ENCODE data around the gene KCNAB3.

Gene KCNAB3

DNA sequence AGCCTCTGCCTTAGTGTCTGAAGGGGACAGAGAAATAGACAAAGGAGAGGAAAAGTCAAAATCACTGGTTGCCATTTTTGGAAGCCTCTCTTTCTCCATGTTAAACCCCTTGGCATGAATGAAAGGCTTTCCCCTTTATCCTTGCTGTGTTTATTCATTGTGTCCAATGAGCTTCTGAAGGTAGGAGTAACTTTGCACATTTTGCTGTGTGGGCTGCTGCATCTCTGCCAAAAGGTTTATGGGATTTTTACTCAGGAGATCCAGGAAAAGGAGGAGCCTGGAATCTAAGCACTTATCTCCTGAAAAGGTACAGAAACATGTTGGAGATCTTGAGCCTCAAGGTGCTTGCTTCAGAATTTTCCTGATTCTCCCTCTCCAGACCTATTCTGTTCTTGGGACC lies 6.2 kb upstream of the KCNAB3 start:
- DNase-seq (ENCODE audit: insufficient read length): no peak
- no peak for TF ChIP-seq TAF1 (IDR thresholded peaks at IDR 0.05; ENCODE audit: borderline replicate concordance, low read depth, low read length)
- no peak for TF ChIP-seq POLR2A (IDR thresholded peaks at IDR 0.05; ENCODE audit: low read depth, low read length)
- no peak for TF ChIP-seq POLR2AphosphoS5 (IDR thresholded peaks at IDR 0.05; ENCODE audit: low read depth, low read length)
- FAIRE-seq: no peak

DNA sequence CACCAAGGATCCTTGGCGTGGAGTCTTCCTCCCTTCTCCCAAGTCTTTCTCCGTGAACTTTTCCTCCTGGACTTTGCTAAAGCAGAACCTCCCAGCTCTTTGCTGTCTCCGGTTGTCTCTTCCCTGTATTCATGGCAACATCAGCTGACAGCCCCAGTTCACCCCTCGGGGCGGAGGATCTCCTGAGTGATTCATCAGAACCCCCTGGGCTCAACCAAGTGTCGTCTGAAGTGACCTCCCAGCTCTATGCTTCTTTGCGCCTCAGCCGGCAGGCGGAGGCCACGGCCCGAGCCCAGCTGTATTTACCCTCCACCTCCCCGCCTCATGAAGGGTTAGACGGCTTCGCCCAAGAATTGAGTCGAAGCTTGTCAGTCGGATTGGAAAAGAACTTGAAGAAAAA lies 3.3 kb upstream of the KCNAB3 start:
- FAIRE-seq (peak; percentile 71), DNase-seq (ENCODE audit: insufficient read length) (peak; percentile 52)
- TF ChIP-seq POLR2AphosphoS5 (IDR thresholded peaks at IDR 0.05; ENCODE audit: low read depth, low read length) (no peak), POLR2A (IDR thresholded peaks at IDR 0.05; ENCODE audit: low read depth, low read length) (no peak), TAF1 (IDR thresholded peaks at IDR 0.05; ENCODE audit: borderline replicate concordance, low read depth, low read length) (no peak)

DNA sequence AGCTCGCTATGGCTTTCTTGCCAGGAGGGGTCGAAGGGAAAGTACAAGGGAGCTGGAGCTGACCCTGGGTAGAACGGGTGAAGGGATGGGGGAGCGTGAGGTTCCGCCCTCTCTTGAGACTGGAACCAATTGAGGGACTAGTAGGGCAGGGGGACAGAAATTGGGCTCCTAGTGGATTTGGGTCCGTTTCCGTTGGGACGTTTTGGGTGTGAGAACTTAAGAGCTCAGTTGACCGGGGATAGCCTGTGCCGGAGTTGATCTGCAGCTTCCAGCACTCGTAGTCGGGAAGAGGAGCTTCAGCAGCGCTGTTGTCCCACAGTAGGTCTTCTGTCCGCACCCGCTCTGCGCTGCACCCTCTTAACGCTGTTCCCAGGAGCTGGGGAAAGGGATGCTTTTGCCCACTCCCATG lies 2.8 kb upstream of the KCNAB3 start:
- no peak for FAIRE-seq
- TF ChIP-seq TAF1 (IDR thresholded peaks at IDR 0.05; ENCODE audit: borderline replicate concordance, low read depth, low read length): no peak
- no peak for TF ChIP-seq POLR2AphosphoS5 (IDR thresholded peaks at IDR 0.05; ENCODE audit: low read depth, low read length)
- no peak for TF ChIP-seq POLR2A (IDR thresholded peaks at IDR 0.05; ENCODE audit: low read depth, low read length)

GRCh38 chr17:7931709-7932482 lies 2.2 kb upstream of the KCNAB3 start, which contains the start of the genes CNTROB and TRAPPC1:
Gene CNTROB, plus strand, starts transcription at chr17:7932206. Its CDS starts 874 bp downstream, at chr17:7933080.
Gene TRAPPC1, minus strand, starts transcription at chr17:7931946. Its CDS starts 117 bp downstream, at chr17:7931829.
- TF ChIP-seq POLR2AphosphoS5 (IDR thresholded peaks at IDR 0.05; ENCODE audit: low read depth, low read length): peak; percentile 80
- TF ChIP-seq POLR2A (IDR thresholded peaks at IDR 0.05; ENCODE audit: low read depth, low read length): peak; percentile 74; the same call in 1 of the 2 replicates
- no peak for TF ChIP-seq TAF1 (IDR thresholded peaks at IDR 0.05; ENCODE audit: borderline replicate concordance, low read depth, low read length)
- peak; percentile 99 for FAIRE-seq
- DNase-seq (ENCODE audit: insufficient read length): peak; percentile 99

More for the DNA sequence above, 2.8 kb upstream of the KCNAB3 start:
- no peak for DNase-seq (ENCODE audit: insufficient read length)

GRCh38 chr17:7930841-7931631 lies 1.4 kb upstream of the KCNAB3 start:
- no peak for DNase-seq (ENCODE audit: insufficient read length)
- TF ChIP-seq POLR2AphosphoS5 (IDR thresholded peaks at IDR 0.05; ENCODE audit: low read depth, low read length): no peak
- TF ChIP-seq TAF1 (IDR thresholded peaks at IDR 0.05; ENCODE audit: borderline replicate concordance, low read depth, low read length): no peak
- no peak for TF ChIP-seq POLR2A (IDR thresholded peaks at IDR 0.05; ENCODE audit: low read depth, low read length)
- FAIRE-seq: peak; percentile 27

DNA sequence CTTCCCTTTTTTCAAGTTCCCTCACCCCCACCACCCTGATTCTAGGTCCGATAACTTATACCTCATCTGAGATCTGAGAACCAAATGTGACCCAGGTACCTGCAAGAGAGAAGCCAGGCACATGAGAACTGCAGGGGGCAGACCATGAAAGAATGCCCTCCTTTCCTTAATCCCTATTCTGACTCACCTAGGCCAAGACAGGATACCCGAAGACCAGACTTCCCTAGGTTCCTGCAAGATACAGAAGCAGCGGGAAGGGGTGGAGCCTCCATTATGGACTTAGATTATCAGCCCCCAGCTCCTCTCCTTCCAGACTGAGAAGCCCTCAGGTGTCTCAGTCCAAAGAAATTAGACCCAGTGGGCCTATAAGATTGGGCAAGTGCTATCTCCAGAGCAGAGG lies 2.1 kb downstream of the KCNAB3 start:
- FAIRE-seq (no peak), DNase-seq (ENCODE audit: insufficient read length) (no peak)
- TF ChIP-seq TAF1 (IDR thresholded peaks at IDR 0.05; ENCODE audit: borderline replicate concordance, low read depth, low read length) (no peak), POLR2AphosphoS5 (IDR thresholded peaks at IDR 0.05; ENCODE audit: low read depth, low read length) (no peak), POLR2A (IDR thresholded peaks at IDR 0.05; ENCODE audit: low read depth, low read length) (no peak)

GRCh38 chr17:7922845-7923628 lies 6.6 kb downstream of the KCNAB3 start:
- TF ChIP-seq POLR2A (IDR thresholded peaks at IDR 0.05; ENCODE audit: low read depth, low read length): no peak
- TF ChIP-seq TAF1 (IDR thresholded peaks at IDR 0.05; ENCODE audit: borderline replicate concordance, low read depth, low read length): no peak
- TF ChIP-seq POLR2AphosphoS5 (IDR thresholded peaks at IDR 0.05; ENCODE audit: low read depth, low read length): no peak
- peak; percentile 65 for DNase-seq (ENCODE audit: insufficient read length)
- FAIRE-seq: peak; percentile 65

GRCh38 chr17:7922269-7922844 lies 7.3 kb downstream of the KCNAB3 start:
- TF ChIP-seq POLR2AphosphoS5 (IDR thresholded peaks at IDR 0.05; ENCODE audit: low read depth, low read length) (no peak), TAF1 (IDR thresholded peaks at IDR 0.05; ENCODE audit: borderline replicate concordance, low read depth, low read length) (no peak), POLR2A (IDR thresholded peaks at IDR 0.05; ENCODE audit: low read depth, low read length) (no peak)
- FAIRE-seq: peak; percentile 5

DNA sequence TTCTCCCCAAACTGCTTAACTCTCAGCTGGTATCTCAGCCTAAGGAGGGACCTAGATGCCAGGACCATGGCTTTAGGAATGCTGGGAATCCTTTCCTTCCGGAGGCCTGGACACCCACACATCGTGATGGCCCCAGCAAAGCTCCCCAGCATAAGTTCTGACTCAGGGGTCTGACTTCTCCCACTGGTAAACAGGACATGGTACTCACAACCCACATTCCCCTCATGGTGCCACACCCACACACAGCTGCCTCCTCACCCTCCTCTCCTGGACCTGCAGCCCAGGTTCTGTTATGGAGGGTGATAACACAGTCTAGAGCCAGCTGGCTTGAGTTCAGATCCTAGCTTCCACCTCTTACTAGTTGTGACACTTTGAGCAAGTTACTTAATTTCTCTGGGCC lies 12.8 kb downstream of the KCNAB3 start:
- no peak for DNase-seq (ENCODE audit: insufficient read length)
- no peak for FAIRE-seq
- TF ChIP-seq TAF1 (IDR thresholded peaks at IDR 0.05; ENCODE audit: borderline replicate concordance, low read depth, low read length) (no peak), POLR2AphosphoS5 (IDR thresholded peaks at IDR 0.05; ENCODE audit: low read depth, low read length) (no peak), POLR2A (IDR thresholded peaks at IDR 0.05; ENCODE audit: low read depth, low read length) (no peak)

More at GRCh38 chr17:7922269-7922844, 7.3 kb downstream of the KCNAB3 start:
- no peak for DNase-seq (ENCODE audit: insufficient read length)

- DNase-seq (ENCODE audit: insufficient read length) (no peak), FAIRE-seq (no peak)
- TF ChIP-seq POLR2A (IDR thresholded peaks at IDR 0.05; ENCODE audit: low read depth, low read length): no peak
- no peak for TF ChIP-seq TAF1 (IDR thresholded peaks at IDR 0.05; ENCODE audit: borderline replicate concordance, low read depth, low read length)
- TF ChIP-seq POLR2AphosphoS5 (IDR thresholded peaks at IDR 0.05; ENCODE audit: low read depth, low read length): no peak
Observed at GRCh38 chr17:7916385-7916682, 13.3 kb downstream of the KCNAB3 start.

Data from GM12892 (cell line).